ENCODE measurements around the gene DNAJA2.
"Not testable (repeated sequence)": the region's sequence is repeated elsewhere in the genome, so short reads cannot be mapped to it uniquely, and the experiment has no call there.

Gene DNAJA2

DNA sequence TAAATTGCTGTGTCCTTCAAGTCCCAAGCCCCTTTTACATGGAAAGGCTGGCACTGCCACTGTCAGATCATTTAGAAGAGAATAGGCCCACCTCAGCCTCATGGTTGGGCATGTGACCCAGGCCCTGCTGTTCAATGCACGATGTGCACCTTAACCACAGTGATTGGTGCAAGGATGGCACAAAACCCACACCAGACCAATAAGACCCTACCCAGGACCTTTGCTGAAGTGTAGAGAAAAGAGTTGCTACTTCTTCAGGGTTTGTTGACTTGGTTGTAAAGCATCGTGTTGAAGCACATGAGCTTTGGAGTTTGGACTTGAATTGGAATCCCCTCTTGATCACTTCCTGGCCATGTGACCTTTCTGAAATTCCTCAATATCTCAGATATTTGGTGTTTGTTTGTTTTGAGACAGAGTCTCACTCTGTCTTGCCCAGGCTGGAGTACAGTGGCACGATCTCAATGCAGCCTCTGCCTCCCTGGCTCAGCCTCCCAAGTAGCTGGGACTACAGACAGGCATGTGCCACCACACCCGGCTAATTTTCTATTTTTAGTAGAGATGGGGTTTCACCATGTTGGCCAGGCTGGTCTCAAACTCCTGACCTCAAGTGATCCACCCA lies 24.8 kb downstream of the DNAJA2 start:
- TF ChIP-seq, protein P1, sequence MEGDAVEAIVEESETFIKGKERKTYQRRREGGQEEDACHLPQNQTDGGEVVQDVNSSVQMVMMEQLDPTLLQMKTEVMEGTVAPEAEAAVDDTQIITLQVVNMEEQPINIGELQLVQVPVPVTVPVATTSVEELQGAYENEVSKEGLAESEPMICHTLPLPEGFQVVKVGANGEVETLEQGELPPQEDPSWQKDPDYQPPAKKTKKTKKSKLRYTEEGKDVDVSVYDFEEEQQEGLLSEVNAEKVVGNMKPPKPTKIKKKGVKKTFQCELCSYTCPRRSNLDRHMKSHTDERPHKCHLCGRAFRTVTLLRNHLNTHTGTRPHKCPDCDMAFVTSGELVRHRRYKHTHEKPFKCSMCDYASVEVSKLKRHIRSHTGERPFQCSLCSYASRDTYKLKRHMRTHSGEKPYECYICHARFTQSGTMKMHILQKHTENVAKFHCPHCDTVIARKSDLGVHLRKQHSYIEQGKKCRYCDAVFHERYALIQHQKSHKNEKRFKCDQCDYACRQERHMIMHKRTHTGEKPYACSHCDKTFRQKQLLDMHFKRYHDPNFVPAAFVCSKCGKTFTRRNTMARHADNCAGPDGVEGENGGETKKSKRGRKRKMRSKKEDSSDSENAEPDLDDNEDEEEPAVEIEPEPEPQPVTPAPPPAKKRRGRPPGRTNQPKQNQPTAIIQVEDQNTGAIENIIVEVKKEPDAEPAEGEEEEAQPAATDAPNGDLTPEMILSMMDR (conservative IDR thresholded peaks at IDR 0.05; ENCODE audit: low read length), result no peak
- H3K4me3 ChIP-seq (ENCODE audit: low read length), result no peak overlapping the region
- no peak for DNase-seq (ENCODE audit: low read depth)

DNA sequence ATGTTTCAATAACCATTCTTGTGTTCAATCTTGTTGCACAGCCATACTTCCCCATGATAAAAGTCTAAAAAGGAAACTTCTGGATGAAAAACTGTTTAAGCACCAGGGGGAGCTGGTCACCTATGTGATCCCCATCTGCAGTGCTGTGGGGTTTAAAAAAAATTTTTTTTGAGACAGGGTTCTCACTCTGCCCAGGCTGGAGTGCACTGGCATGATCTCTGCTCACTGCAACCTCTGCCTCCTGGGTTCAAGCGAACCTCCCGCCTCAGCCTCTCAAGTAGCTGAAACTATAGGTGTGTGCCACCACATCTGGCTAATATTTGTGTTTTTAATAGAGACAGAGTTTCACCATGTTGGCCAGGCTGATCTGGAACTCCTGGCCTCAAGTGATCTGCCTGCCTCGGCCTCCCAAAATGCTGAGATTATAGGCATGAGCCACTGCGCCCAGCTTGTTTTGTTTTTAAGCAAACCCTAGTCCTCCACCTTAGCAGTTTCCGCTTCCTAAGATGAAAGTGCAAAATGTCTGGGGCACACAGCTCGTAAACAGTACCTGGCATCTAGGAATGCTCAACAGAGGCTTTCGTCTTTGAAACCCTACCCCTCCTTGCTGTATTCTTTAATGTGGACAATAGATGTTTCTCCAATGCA lies 25.4 kb downstream of the DNAJA2 start:
- no peak overlapping the region for H3K4me3 ChIP-seq (ENCODE audit: low read length)
- TF ChIP-seq, protein P1 (conservative IDR thresholded peaks at IDR 0.05; ENCODE audit: low read length), result peak; percentile 72
- DNase-seq (ENCODE audit: low read depth), result peak; percentile 47

DNA sequence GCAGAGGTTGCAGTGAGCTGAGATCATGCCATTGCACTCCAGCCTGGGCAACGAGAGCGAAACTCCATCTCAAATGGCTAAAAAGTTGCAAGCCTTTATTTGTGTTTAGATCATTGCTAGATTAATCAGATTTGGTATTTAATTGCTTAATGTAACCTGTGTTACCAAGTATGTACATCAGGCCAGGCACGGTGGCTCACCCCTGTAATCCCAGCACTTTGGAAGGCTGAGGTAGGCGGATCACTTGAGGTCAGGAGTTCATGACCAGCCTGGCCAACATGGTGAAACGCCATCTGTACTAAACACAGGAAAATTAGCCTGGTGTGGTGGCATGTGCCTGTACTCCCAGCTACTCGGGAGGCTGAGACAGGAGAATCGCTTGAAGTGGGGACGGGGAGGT lies 28.8 kb downstream of the DNAJA2 start:
- not testable (repeated sequence) for H3K4me3 ChIP-seq (ENCODE audit: low read length); DNase-seq (ENCODE audit: low read depth)

DNA sequence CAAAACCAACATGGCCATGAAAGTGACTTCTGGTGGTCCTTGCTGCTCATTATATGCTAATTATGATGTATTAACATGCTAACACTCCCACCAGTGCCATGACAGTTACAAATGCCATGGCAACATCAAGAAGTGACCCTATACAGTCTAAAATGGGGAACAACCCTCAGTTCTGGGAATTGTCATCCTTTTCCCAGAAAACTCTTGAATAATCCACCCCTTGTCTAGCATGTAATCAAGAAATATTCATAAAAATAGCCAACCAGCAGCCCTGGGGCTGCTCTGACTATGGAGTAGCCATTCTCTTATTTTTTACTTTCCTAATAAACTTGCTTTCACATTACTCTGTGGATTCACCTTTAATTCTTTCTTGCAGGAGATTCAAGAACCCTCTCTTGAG lies 35.9 kb downstream of the DNAJA2 start:
- DNase-seq (ENCODE audit: low read depth), result no peak
- H3K4me3 ChIP-seq (ENCODE audit: low read length), result no peak overlapping the region
- TF ChIP-seq, protein P1 (conservative IDR thresholded peaks at IDR 0.05; ENCODE audit: low read length), result no peak

DNA sequence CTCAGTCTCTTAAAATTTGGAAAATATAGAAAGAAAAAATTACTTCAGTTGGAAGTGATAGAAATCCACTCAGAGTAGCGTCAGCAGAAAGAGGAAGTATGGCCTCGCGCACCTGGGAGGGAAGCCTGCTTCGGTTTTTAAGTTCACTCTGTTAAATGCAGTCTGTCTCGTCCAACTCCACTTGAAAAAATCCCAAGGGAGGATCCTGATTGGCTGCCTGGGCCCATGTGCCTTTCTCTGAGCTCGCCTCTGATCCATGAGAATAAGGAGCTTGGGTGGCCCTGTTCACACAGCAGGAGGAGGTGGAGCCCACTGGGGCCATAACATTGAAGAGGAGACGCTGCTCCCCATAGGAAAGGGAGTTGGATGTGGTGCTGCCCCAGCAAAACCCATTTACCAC lies 40.7 kb downstream of the DNAJA2 start:
- DNase-seq (ENCODE audit: low read depth), result no peak
- TF ChIP-seq, protein P1 (conservative IDR thresholded peaks at IDR 0.05; ENCODE audit: low read length), result no peak
- H3K4me3 ChIP-seq (ENCODE audit: low read length), result no peak overlapping the region

DNA sequence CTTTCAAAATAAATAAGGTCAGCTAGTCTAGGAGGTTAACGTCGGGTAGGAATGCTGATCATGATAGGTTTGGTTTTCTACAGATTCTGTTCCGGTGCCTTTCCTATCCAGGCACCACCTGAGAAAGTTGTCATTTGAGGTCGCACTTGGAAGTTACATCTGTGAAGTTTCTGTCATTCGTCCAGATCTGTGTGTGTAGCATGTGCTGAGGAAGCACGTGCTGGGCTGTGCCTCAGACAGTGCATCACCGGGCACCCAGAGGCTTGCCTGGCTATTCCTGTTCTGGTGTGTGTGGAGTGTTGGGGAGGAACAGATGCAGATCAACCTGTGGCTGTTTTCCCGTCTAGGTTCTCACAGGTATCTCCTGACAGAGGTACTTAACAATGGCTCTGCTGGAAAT lies 42.6 kb downstream of the DNAJA2 start:
- H3K4me3 ChIP-seq (ENCODE audit: low read length), result no peak overlapping the region
- TF ChIP-seq, protein P1 (conservative IDR thresholded peaks at IDR 0.05; ENCODE audit: low read length), result no peak
- DNase-seq (ENCODE audit: low read depth), result no peak

DNA sequence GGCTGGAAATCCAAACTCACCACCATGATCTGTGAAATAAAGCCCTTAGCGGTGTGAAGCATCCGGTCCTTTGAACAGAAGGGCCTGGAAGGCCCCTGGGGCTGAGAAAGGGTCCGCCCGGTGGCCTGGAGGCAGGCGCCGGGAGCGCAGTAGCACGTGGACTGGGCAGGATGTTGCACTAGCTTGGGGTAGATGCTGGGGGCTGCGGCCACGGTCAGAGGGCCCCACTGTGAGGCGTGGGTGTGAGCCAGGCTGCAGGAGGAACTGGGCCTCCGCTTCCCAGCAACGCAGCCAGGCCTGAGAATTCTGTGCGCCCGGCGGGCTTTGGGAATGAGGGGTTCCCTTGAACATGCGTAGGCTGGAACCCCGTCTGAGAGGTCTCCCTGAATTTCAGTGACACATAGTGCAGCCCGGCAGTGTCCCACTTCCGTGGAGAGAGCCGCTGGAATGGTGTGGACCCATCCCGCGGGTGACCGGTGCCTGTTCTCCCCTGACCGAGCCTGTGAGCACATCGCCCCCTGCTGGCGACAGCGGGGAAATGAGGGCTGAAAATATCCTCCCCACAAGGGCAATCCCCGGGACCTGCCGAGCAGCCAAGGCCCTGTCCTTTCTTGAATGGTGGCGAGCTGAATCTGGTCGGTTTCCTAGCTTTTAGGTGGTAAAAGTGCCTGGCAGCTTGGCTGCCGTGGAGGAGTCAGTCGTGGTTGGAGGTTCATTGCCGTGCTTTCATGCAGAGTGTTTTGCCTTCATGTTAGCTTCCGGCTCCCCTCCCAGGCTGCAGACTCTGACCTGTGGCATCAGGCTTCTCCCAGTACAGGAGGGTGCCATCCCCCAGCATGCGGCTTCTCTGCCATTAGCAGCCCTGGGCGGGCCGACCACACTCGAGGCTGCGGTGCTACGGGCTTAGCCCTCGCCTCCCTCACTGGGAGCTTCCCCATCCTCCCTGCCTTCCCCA lies 43.8 kb downstream of the DNAJA2 start:
- H3K4me3 ChIP-seq (ENCODE audit: low read length), result no peak overlapping the region
- TF ChIP-seq, protein P1 (conservative IDR thresholded peaks at IDR 0.05; ENCODE audit: low read length), result peak; percentile 83
- peak; percentile 38 for DNase-seq (ENCODE audit: low read depth)
